ENCODE measurements around the gene SSRP1. TPM values are rescaled to one million over a fixed set of nuclear protein-coding genes. Genes with fewer than 3 reads are reported as not detected.
A peak's percentile ranks its signal among the peaks of the same experiment; 100 is the strongest.

SSRP1 gene
- total RNA-seq, 3 donors from 2014 or later, result 59.5 to 79.3 (median 65.8) TPM

GRCh38 chr11:57335023-57335342 is 709 bp downstream of the SSRP1 start:
- no peak for DNase-seq
- Histone ChIP-seq H3K9me3 (no peaks in the 10 kb centered on the region), H3K4me3 (peak overlapping the region; percentile 63), H3K36me3 (ENCODE audit: low read depth) (peaks cover 5% of the 10 kb centered on the region), H3K4me1 (ENCODE audit: low read depth) (peaks cover 11% of the 10 kb centered on the region)
- intact Hi-C loops (cut with DNase I, micrococcal nuclease), result no loop called here
- ATAC-seq, result no peak
- no peak for TF ChIP-seq CTCF (IDR thresholded peaks at IDR 0.05)

- Histone ChIP-seq H3K4me1 (ENCODE audit: low read depth) (peaks cover 11% of the 10 kb centered on the region), H3K36me3 (ENCODE audit: low read depth) (peaks cover 5% of the 10 kb centered on the region), H3K9me3 (no peaks in the 10 kb centered on the region), H3K4me3 (no peak overlapping the region)
- DNase-seq (peak in 1 of 3 donors; percentile 34), ATAC-seq (no peak)
- TF ChIP-seq CTCF (IDR thresholded peaks at IDR 0.05), result no peak
- intact Hi-C loops (cut with DNase I, micrococcal nuclease), result no loop called here
Measured at GRCh38 chr11:57332694-57333440, 2.8 kb downstream of the SSRP1 start.

- DNase-seq (no peak), ATAC-seq (no peak)
- Histone ChIP-seq H3K36me3 (ENCODE audit: low read depth) (peaks cover 5% of the 10 kb centered on the region), H3K4me3 (no peak overlapping the region), H3K4me1 (ENCODE audit: low read depth) (peaks cover 12% of the 10 kb centered on the region), H3K9me3 (no peaks in the 10 kb centered on the region)
- no peak for TF ChIP-seq CTCF (IDR thresholded peaks at IDR 0.05)
- intact Hi-C loops (cut with DNase I, micrococcal nuclease), result no loop called here
Measured at GRCh38 chr11:57331720-57332119, 4.0 kb downstream of the SSRP1 start.

- no peak for TF ChIP-seq CTCF (IDR thresholded peaks at IDR 0.05)
- DNase-seq (no peak), ATAC-seq (no peak)
- Histone ChIP-seq H3K36me3 (ENCODE audit: low read depth) (peaks cover 7% of the 10 kb centered on the region), H3K9me3 (no peaks in the 10 kb centered on the region), H3K4me1 (ENCODE audit: low read depth) (peaks cover 22% of the 10 kb centered on the region), H3K4me3 (no peak overlapping the region)
- intact Hi-C loops (cut with DNase I, micrococcal nuclease), result no loop called here
Measured at GRCh38 chr11:57330029-57330428, 5.7 kb downstream of the SSRP1 start.

- no peak for ATAC-seq
- intact Hi-C loops (cut with DNase I, micrococcal nuclease), result no loop called here
- Histone ChIP-seq H3K4me3 (no peak overlapping the region), H3K9me3 (no peaks in the 10 kb centered on the region), H3K4me1 (ENCODE audit: low read depth) (peaks cover 24% of the 10 kb centered on the region), H3K36me3 (ENCODE audit: low read depth) (peaks cover 10% of the 10 kb centered on the region)
- DNase-seq, result no peak
- TF ChIP-seq CTCF (IDR thresholded peaks at IDR 0.05), result no peak
Measured at GRCh38 chr11:57327721-57328120, 8.0 kb downstream of the SSRP1 start.

GRCh38 chr11:57325735-57326048 is 10.0 kb downstream of the SSRP1 start:
- Histone ChIP-seq H3K4me3 (no peak overlapping the region), H3K9me3 (no peaks in the 10 kb centered on the region), H3K36me3 (ENCODE audit: low read depth) (peaks cover 5% of the 10 kb centered on the region), H3K4me1 (ENCODE audit: low read depth) (peaks cover 42% of the 10 kb centered on the region)
- peak; percentile 62 for ATAC-seq
- DNase-seq, result peak; percentile 78 to 85 (median 80)
- intact Hi-C loops (cut with DNase I, micrococcal nuclease), result no loop called here
- no peak for TF ChIP-seq CTCF (IDR thresholded peaks at IDR 0.05)
